SK-N-SH treated with all-trans-retinoic acid at 6 μM for 48 hours (cell line): ENCODE data around the gene DPY19L3.

Experiments used
- ATAC-seq: fragments of 200-7000 bp; cut with Tn5 transposase; 3 replicates; pipeline ENCODE4 v1.9.1; 2020; ENCODE audit warnings: mild to moderate bottlenecking, moderate library complexity
- ARNTL ChIP-seq: fragments of 450-650 bp; formaldehyde crosslinking; IDR thresholded peaks from 2 replicates; pipeline ENCODE4 v1.5.0; 2020; ENCODE audit warnings: low read depth, mild to moderate bottlenecking, moderate library complexity, borderline replicate concordance
- BACH2 ChIP-seq: fragments of 250-450 bp; sonication (Bioruptor Pico); IDR thresholded peaks from 2 replicates; pipeline ENCODE4 v1.9.0; 2021; ENCODE audit warnings: mild to moderate bottlenecking, borderline replicate concordance
- CREB5 ChIP-seq: fragments of 250-450 bp; sonication (Bioruptor Pico); IDR thresholded peaks from 2 replicates; pipeline ENCODE4 v1.5.1; 2020; ENCODE audit warnings: low read depth, mild to moderate bottlenecking, moderate library complexity
- CSRNP3 ChIP-seq: fragments of 250-450 bp; sonication (Bioruptor Pico); IDR thresholded peaks from 2 replicates; pipeline ENCODE4 v1.5.1; 2021; ENCODE audit warnings: mild to moderate bottlenecking, moderate library complexity
- GLIS3 ChIP-seq: fragments of 250-450 bp; sonication (Bioruptor Pico); IDR thresholded peaks from 2 replicates; pipeline ENCODE4 v1.5.0; 2020; ENCODE audit warnings: mild to moderate bottlenecking, moderate library complexity
- OSR1 ChIP-seq: fragments of 250-450 bp; sonication (Bioruptor Pico); IDR thresholded peaks from 2 replicates; pipeline ENCODE4 v1.8.0; 2022; ENCODE audit warnings: moderate library complexity, mild to moderate bottlenecking, inconsistent platforms
- PPARA ChIP-seq: fragments of 250-450 bp; sonication (Bioruptor Pico); IDR thresholded peaks from 2 replicates; pipeline ENCODE4 v1.5.0; 2020; ENCODE audit warnings: mild to moderate bottlenecking, borderline replicate concordance
- SNAI2 ChIP-seq: fragments of 250-450 bp; sonication (Bioruptor Pico); IDR thresholded peaks from 2 replicates; pipeline ENCODE4 v1.5.0; 2020; ENCODE audit warnings: mild to moderate bottlenecking, moderate library complexity
- TCF4 ChIP-seq: fragments of 250-450 bp; sonication (Bioruptor Pico); IDR thresholded peaks from 2 replicates; pipeline ENCODE4 v1.8.0; 2021; ENCODE audit warnings: mild to moderate bottlenecking, moderate library complexity, borderline replicate concordance
- TOX ChIP-seq: fragments of 250-450 bp; sonication (Bioruptor Pico); IDR thresholded peaks from 2 replicates; pipeline ENCODE4 v1.8.0; 2021; ENCODE audit warnings: mild to moderate bottlenecking, moderate library complexity, borderline replicate concordance
- TSHZ2 ChIP-seq: fragments of 250-450 bp; sonication (Bioruptor Pico); IDR thresholded peaks from 2 replicates; pipeline ENCODE4 v1.5.0; 2020; ENCODE audit warnings: mild to moderate bottlenecking, moderate library complexity
- ZC3H10 ChIP-seq: fragments of 250-450 bp; sonication (Bioruptor Pico); IDR thresholded peaks from 2 replicates; pipeline ENCODE4 v1.5.1; 2021; ENCODE audit warnings: mild to moderate bottlenecking, moderate library complexity
- ZFP3 ChIP-seq: fragments of 250-450 bp; sonication (Bioruptor Pico); IDR thresholded peaks from 2 replicates; pipeline ENCODE4 v1.5.0; 2020; ENCODE audit warnings: mild to moderate bottlenecking, moderate library complexity
- ZFP30 ChIP-seq: fragments of 450-650 bp; formaldehyde crosslinking; IDR thresholded peaks from 2 replicates; pipeline ENCODE4 v1.5.0; 2022; ENCODE audit warnings: mild to moderate bottlenecking, moderate library complexity
- ZNF565 ChIP-seq: fragments of 450-650 bp; formaldehyde crosslinking; conservative IDR thresholded peaks from 2 replicates; pipeline ENCODE4 v1.5.0; 2020; ENCODE audit warnings: low read depth, mild to moderate bottlenecking, moderate library complexity
- ZNF70 ChIP-seq: fragments of 450-650 bp; formaldehyde crosslinking; IDR thresholded peaks from 2 replicates; pipeline ENCODE4 v1.5.0; 2020; ENCODE audit warnings: mild to moderate bottlenecking, moderate library complexity
- TF ChIP-seq, protein P1 (sequence below): fragments of 250-450 bp; sonication (Bioruptor Pico); IDR thresholded peaks from 2 replicates; pipeline ENCODE4 v1.8.0; 2020; ENCODE audit warnings: mild to moderate bottlenecking, moderate library complexity, borderline replicate concordance
- TF ChIP-seq, protein P2 (sequence below): fragments of 250-450 bp; sonication (Bioruptor Pico); IDR thresholded peaks from 2 replicates; pipeline ENCODE4 v1.8.0; 2021; ENCODE audit warnings: low read depth, mild to moderate bottlenecking, moderate library complexity, borderline replicate concordance

The DPY19L3 gene

GRCh38 chr19:32407004-32407992 lies 1.7 kb downstream of the DPY19L3 start:
- no peak for ATAC-seq

DNA sequence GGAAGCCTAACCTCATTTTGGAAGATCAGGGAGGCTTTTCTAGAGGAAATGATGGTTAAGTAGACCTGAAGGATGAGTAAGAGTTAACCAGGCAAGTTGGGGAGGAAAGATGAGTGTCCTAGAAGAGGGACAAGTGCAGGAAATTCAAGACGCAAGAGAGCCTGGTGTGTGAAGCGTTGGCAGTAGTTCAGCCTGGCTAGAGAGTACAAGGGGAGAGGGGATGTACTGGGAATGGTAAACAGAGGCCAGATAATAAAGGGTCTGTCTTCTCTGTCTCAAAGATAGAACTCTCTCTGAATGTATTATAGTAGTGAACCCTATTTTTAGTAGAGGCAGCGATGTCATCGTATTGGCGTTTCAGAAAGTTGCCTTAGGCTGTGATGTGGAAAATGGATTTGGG lies 9.7 kb downstream of the DPY19L3 start:
- ATAC-seq = no peak
- TF ChIP-seq, protein P1, sequence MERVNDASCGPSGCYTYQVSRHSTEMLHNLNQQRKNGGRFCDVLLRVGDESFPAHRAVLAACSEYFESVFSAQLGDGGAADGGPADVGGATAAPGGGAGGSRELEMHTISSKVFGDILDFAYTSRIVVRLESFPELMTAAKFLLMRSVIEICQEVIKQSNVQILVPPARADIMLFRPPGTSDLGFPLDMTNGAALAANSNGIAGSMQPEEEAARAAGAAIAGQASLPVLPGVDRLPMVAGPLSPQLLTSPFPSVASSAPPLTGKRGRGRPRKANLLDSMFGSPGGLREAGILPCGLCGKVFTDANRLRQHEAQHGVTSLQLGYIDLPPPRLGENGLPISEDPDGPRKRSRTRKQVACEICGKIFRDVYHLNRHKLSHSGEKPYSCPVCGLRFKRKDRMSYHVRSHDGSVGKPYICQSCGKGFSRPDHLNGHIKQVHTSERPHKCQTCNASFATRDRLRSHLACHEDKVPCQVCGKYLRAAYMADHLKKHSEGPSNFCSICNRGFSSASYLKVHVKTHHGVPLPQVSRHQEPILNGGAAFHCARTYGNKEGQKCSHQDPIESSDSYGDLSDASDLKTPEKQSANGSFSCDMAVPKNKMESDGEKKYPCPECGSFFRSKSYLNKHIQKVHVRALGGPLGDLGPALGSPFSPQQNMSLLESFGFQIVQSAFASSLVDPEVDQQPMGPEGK = no peak
- no peak for TF ChIP-seq ZNF70
- no peak for TF ChIP-seq CREB5 (CRISPR knock-in tag)
- no peak for TF ChIP-seq ZFP30 (CRISPR knock-in tag)
- TF ChIP-seq TSHZ2 (CRISPR knock-in tag) = no peak
- TF ChIP-seq, protein P2, sequence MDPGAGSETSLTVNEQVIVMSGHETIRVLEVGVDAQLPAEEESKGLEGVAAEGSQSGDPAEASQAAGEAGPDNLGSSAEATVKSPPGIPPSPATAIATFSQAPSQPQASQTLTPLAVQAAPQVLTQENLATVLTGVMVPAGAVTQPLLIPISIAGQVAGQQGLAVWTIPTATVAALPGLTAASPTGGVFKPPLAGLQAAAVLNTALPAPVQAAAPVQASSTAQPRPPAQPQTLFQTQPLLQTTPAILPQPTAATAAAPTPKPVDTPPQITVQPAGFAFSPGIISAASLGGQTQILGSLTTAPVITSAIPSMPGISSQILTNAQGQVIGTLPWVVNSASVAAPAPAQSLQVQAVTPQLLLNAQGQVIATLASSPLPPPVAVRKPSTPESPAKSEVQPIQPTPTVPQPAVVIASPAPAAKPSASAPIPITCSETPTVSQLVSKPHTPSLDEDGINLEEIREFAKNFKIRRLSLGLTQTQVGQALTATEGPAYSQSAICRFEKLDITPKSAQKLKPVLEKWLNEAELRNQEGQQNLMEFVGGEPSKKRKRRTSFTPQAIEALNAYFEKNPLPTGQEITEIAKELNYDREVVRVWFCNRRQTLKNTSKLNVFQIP (CRISPR knock-in tag) = no peak
- TF ChIP-seq ZC3H10 = no peak
- no peak for TF ChIP-seq OSR1 (CRISPR knock-in tag)
- TF ChIP-seq CSRNP3 (CRISPR knock-in tag) = no peak

More at GRCh38 chr19:32407004-32407992, 1.7 kb downstream of the DPY19L3 start:
- TF ChIP-seq ZFP3 (CRISPR knock-in tag) = no peak
- TF ChIP-seq ZC3H10 = no peak
- no peak for TF ChIP-seq TOX (CRISPR knock-in tag)
- TF ChIP-seq GLIS3 (CRISPR knock-in tag) = no peak
- TF ChIP-seq OSR1 (CRISPR knock-in tag) = no peak
- TF ChIP-seq PPARA (CRISPR knock-in tag) = no peak
- no peak for TF ChIP-seq TCF4 (CRISPR knock-in tag)
- TF ChIP-seq, all 23 proteins: peak for 0

DNA sequence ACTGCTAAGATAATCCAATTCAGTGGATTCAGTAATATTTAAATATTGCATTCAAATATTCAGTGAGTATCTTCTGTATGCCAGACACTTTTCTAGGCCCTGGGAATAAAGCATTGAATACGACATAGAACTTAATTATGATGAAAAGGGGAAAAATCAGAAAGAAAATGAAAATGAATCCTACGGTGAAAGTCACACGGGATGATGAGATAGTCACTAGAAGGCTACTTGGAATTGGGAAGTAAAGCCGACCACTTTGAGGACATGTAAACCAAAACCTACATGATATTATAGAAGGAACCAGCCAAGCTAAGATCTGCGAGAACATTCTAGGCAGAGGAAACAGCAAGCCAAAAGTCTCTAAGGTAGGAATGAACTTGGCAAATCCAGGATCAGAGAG lies 10.1 kb downstream of the DPY19L3 start:
- TF ChIP-seq SNAI2 (CRISPR knock-in tag) (no peak), ARNTL (CRISPR knock-in tag) (no peak), OSR1 (CRISPR knock-in tag) (no peak), PPARA (CRISPR knock-in tag) (no peak), GLIS3 (CRISPR knock-in tag) (no peak), ZNF565 (CRISPR knock-in tag) (no peak), BACH2 (no peak)
- TF ChIP-seq, protein P1 = no peak
- TF ChIP-seq, protein P2 (CRISPR knock-in tag) = no peak
- TF ChIP-seq, all 23 proteins: peak for 0
- no peak for ATAC-seq
